ENCODE measurements around the gene PGF.

PGF gene

DNA sequence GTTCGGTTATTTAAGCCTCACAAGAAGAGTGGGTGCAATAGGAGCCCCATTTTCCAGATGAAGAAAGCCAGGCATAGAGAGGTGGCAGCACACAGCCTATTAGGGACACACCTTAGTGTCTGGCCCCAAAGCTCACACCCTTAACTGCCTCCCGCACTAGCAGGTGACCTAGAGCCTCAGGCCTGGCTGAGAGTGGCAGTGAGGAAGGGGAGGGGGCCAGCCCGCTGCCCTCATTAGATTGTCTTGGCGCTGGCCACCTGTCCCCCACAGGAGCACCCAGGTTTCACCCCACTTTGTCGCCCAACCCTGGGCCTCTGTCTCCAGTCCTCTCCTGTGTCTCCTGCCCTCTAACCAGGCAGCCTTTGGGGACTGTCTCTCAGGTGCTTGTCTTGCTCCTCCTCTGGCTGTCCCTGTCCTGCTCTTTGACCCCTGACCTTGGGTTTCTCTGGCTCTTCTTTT, 18.5 kb upstream of the PGF start:
- DNase-seq, result peak in 1 of 2 donors; percentile 49
- peaks cover 0 to 40% (median 29%) of the 10 kb centered on the region in 4 donors for H3K4me1 ChIP-seq
- H3K27ac ChIP-seq, result no peak overlapping the region

DNA sequence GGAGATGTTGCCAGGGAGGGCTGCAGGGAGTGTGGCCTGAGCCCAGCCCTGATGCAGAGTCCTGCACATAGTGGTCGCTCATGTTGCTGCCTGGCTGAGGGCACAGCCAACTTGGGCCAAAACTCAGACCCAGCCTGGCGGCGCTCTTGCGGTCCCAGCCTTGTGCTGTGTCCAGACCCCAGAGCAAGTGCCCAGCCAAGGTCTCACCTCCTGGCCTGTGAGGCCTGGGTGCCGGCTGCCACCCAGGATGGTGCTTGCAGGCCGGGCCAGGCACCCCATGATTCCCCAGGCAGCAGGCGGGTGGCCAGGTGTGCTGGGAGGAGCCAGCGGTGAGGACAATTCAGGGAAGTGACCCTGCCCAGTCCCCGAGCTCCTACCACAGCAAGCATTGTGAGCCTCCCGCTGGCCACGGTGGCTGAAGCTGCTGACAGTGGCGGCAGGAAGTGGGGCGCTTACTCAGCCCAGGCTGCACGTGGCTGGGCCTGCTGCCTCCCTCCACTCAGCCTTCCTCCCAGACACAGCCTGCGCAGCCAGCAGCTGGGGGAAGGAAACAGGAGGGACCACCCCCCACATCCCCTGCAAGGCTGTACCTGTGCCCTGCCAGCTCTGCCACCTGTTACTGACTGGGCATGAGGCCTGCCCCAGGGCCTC, 17.7 kb upstream of the PGF start:
- DNase-seq, result peak; percentile 70 to 75
- H3K9me3 ChIP-seq, result no peaks in the 10 kb centered on the region
- no peaks in the 10 kb centered on the region for H3K36me3 ChIP-seq
- intact Hi-C loops (cut with DNase I; ENCODE audit: low total_unique reads), result no loop called here
- no peak overlapping the region for H3K4me3 ChIP-seq
- no peak overlapping the region for H3K27ac ChIP-seq
- H3K4me1 ChIP-seq, result peaks cover 0 to 32% (median 21%) of the 10 kb centered on the region in 4 donors
- TF ChIP-seq, protein P1, sequence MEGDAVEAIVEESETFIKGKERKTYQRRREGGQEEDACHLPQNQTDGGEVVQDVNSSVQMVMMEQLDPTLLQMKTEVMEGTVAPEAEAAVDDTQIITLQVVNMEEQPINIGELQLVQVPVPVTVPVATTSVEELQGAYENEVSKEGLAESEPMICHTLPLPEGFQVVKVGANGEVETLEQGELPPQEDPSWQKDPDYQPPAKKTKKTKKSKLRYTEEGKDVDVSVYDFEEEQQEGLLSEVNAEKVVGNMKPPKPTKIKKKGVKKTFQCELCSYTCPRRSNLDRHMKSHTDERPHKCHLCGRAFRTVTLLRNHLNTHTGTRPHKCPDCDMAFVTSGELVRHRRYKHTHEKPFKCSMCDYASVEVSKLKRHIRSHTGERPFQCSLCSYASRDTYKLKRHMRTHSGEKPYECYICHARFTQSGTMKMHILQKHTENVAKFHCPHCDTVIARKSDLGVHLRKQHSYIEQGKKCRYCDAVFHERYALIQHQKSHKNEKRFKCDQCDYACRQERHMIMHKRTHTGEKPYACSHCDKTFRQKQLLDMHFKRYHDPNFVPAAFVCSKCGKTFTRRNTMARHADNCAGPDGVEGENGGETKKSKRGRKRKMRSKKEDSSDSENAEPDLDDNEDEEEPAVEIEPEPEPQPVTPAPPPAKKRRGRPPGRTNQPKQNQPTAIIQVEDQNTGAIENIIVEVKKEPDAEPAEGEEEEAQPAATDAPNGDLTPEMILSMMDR (IDR thresholded peaks at IDR 0.05), result no peak
- H3K27me3 ChIP-seq, result no peaks in the 10 kb centered on the region

More for the DNA sequence above, 18.5 kb upstream of the PGF start:
- TF ChIP-seq, protein P1 (IDR thresholded peaks at IDR 0.05), result no peak
- H3K4me3 ChIP-seq, result no peak overlapping the region
- intact Hi-C loops (cut with DNase I; ENCODE audit: low total_unique reads), result no loop called here
- H3K9me3 ChIP-seq, result no peaks in the 10 kb centered on the region
- H3K36me3 ChIP-seq, result no peaks in the 10 kb centered on the region
- H3K27me3 ChIP-seq, result no peaks in the 10 kb centered on the region

DNA sequence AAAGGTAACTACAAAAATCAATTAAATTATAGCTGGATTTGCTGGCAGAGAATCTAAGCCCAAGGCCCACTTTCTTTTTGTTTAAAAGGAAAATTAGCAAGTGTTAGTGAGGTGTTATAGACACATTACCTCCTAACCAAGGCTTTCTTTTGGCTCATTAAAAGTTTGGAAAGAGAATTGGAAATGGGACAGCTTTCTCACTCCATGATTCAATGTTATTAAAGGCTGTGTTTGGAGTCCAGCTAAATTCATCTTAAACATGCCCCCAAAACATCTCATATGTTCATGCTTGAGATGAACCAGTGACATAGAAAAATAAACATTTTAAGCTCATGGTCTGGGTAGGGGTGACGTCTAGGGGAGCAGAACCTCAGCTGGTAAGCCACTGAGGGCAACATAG, 13.4 kb upstream of the PGF start:
- Histone ChIP-seq H3K27ac (no peak overlapping the region), H3K27me3 (no peaks in the 10 kb centered on the region), H3K36me3 (no peaks in the 10 kb centered on the region), H3K9me3 (no peaks in the 10 kb centered on the region), H3K4me3 (no peak overlapping the region), H3K4me1 (peaks cover 0 to 5% (median 0%) of the 10 kb centered on the region in 4 donors)
- intact Hi-C loops (cut with DNase I; ENCODE audit: low total_unique reads), result no loop called here
- DNase-seq, result no peak
- TF ChIP-seq, protein P1 (IDR thresholded peaks at IDR 0.05), result no peak

DNA sequence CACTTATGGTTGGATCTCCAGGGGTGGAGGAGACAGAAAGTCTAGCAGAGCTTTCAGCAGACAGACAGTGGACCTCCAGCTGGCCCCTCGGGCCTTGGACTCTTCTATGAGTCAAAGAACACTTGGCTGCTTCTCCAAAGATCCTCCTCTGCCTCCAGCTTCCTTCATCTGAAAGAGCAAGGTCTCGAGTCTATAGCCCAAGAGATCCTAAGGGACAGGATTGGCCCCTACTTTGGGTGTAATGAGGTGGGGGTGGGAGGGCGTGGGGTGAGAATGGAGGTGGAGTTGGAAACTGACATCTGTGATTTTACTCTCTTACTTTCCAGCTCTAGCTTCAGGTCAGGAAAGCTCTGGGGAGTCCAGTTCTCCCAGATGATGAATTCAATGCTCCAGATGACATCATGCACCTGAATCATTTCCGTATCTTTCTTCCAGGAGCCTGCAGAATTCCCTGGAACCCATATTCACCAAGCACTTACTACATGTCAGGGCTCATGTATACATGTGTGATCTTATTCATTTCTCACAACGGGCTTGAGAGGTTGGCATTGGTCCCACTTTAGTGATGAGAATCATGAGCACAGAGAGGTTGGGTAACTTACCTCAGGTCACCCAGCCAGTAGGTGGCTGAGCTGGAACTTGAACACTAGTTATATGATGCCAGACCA, 10.2 kb upstream of the PGF start:
- H3K36me3 ChIP-seq, result no peaks in the 10 kb centered on the region
- DNase-seq, result no peak
- intact Hi-C loops (cut with DNase I; ENCODE audit: low total_unique reads), result no loop called here
- no peak overlapping the region for H3K4me3 ChIP-seq
- no peaks in the 10 kb centered on the region for H3K27me3 ChIP-seq
- no peaks in the 10 kb centered on the region for H3K9me3 ChIP-seq
- no peak overlapping the region for H3K27ac ChIP-seq
- TF ChIP-seq, protein P1 (IDR thresholded peaks at IDR 0.05), result no peak
- peaks cover 0 to 5% (median 0%) of the 10 kb centered on the region in 4 donors for H3K4me1 ChIP-seq

DNA sequence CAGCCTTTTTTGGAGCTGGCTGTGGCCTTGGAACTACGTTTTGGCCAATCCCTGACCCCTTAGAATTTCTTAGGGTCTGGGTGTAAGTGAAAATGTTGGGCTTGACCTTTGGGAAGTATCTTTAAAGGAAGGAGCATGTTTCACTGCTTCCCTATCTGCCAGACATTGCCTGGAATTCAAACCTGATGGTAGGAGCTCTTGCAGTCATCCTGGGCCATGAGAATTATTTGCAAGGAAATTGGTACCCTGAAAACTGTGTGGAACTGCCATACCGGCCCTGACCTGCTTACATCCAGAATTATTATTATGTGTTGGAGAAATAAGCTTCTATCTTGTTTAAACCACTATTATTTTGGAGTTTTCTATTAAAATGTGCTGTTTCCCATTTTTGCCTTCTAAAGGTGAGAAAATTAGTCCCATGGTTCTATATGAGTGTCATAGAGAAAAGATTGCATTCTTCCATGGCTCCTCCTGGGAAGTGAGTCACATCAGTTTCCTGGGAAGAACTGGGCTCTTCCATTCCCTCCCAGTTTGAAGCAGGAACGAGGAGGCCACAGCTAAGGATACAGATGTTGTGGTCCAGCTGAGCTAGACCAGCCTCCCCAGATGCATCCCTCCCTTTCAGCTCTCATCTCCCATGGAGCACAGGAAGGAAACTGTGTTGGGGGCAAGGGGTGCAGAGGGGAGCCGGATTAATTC, 9.5 kb upstream of the PGF start:
- Histone ChIP-seq H3K27ac (no peak overlapping the region), H3K27me3 (no peaks in the 10 kb centered on the region), H3K36me3 (no peaks in the 10 kb centered on the region), H3K9me3 (no peaks in the 10 kb centered on the region), H3K4me3 (no peak overlapping the region), H3K4me1 (peaks cover 0 to 5% (median 0%) of the 10 kb centered on the region in 4 donors)
- TF ChIP-seq, protein P1 (IDR thresholded peaks at IDR 0.05), result no peak
- intact Hi-C loops (cut with DNase I; ENCODE audit: low total_unique reads), result no loop called here
- DNase-seq, result no peak

Data from tibial artery (tissue), 4 donors.